Esophagus muscularis mucosa (tissue), 4 donors: ENCODE data around the gene PADI4. TPM values are rescaled to one million over a fixed set of nuclear protein-coding genes. Genes with fewer than 3 reads are reported as not detected.

Source experiments
- DNase-seq: peaks from one replicate; pipeline ENCODE4 v3.0.0-alpha.2; 2017; ENCODE audit errors: extremely low spot score
- H3K27ac ChIP-seq, 4 donors: fragments of 200-600 bp; sonication (generic); replicated peaks in 1 of 4; 1 replicate in 3 of 4; 2 replicates in 1 of 4; pipeline ENCODE4 v1.5.1; 2016 to 2019; ENCODE audit warnings: mild to moderate bottlenecking in 1 of 4
- H3K27me3 ChIP-seq, 4 donors: fragments of 200-600 bp; sonication (generic); one replicate each; pipeline versions ENCODE4 v1.5.1 to v1.6.0; 2016 to 2019
- H3K36me3 ChIP-seq, 4 donors: fragments of 200-600 bp; sonication (generic); one replicate each; pipeline ENCODE4 v1.5.1; 2016 to 2019
- H3K4me1 ChIP-seq, 4 donors: fragments of 200-600 bp; sonication (generic); one replicate each; pipeline ENCODE4 v1.5.1; 2016 to 2019
- H3K4me3 ChIP-seq, 4 donors: fragments of 200-600 bp; sonication (generic); 1 replicate in 2 of 4; 2 replicates in 2 of 4; pipeline ENCODE4 v1.5.1; 2016 to 2019; ENCODE audit warnings: mild to moderate bottlenecking in 4 of 4, moderate library complexity in 1 of 4
- H3K9me3 ChIP-seq, 4 donors: fragments of 200-600 bp; sonication (generic); 1 replicate in 3 of 4; 2 replicates in 1 of 4; pipeline ENCODE4 v1.5.1; 2016 to 2019
- CTCF ChIP-seq, 3 experiments: fragments of 200-600 bp in 2 of 3; fragments of 450-650 bp in 1 of 3; sonication (generic) in 2 of 3; IDR thresholded peaks; one replicate each; pipeline ENCODE4 v1.5.1; 2017 to 2019; ENCODE audit warnings: antibody characterized with exemption in 3 of 3, mild to moderate bottlenecking in 2 of 3, moderate library complexity in 1 of 3
- EP300 ChIP-seq: sonication (generic); formaldehyde crosslinking; IDR thresholded peaks from one replicate; pipeline ENCODE4 v1.6.1; 2017; ENCODE audit warnings: antibody characterized with exemption
- POLR2A ChIP-seq: fragments of 450-650 bp; IDR thresholded peaks from one replicate; pipeline ENCODE4 v1.6.1; 2017; ENCODE audit warnings: antibody characterized with exemption, moderate library complexity, mild to moderate bottlenecking, low read depth
- POLR2AphosphoS5 ChIP-seq, 2 donors: sonication (generic); formaldehyde crosslinking; IDR thresholded peaks; one replicate each; pipeline ENCODE4 v1.6.1; 2017; ENCODE audit warnings: antibody characterized with exemption in 2 of 2
- WGBS: methylation state at CpG from one replicate; pipeline ENCODE4 v1.1.5; 2018; 5-methylcytosine and 5-hydroxymethylcytosine counted together
- intact Hi-C: fragments of 100-400 bp; cut with DNase I; formaldehyde crosslinking; loops from one replicate; pipeline ENCODE4 v1.15.1; 2023
- total RNA-seq, 4 donors: library from RNA; depleted of rRNA; stranded (reverse); fragments of >200 nt; gene quantifications; one replicate each; pipeline versions ENCODE4 v1.1.0 to v1.2.1, GENCODE V29; 2016

Gene PADI4
- total RNA-seq, 4 donors from 2014 or later, result 5.6 TPM; not detected in 3

GRCh38 chr1:17350928-17351446, 43.0 kb downstream of the PADI4 start:
- Histone ChIP-seq H3K4me1 (no peaks in the 10 kb centered on the region), H3K9me3 (no peaks in the 10 kb centered on the region), H3K27ac (no peak overlapping the region), H3K36me3 (no peaks in the 10 kb centered on the region), H3K27me3 (peaks cover 0 to 63% (median 0%) of the 10 kb centered on the region in 4 donors), H3K4me3 (no peak overlapping the region)
- no peak for DNase-seq
- TF ChIP-seq POLR2AphosphoS5 (IDR thresholded peaks at IDR 0.05), result no peak
- TF ChIP-seq CTCF (IDR thresholded peaks at IDR 0.05), result no peak
- TF ChIP-seq POLR2A, result no peak
- no peak for TF ChIP-seq EP300
- intact Hi-C loops, result no loop called here
- WGBS, result 77% methylated on average over 7 of the region's 7 CpGs

GRCh38 chr1:17351598-17352324, 43.8 kb downstream of the PADI4 start:
- Histone ChIP-seq H3K36me3 (no peaks in the 10 kb centered on the region), H3K27ac (no peak overlapping the region), H3K27me3 (peaks cover 0 to 61% (median 0%) of the 10 kb centered on the region in 4 donors), H3K4me3 (no peak overlapping the region), H3K9me3 (no peaks in the 10 kb centered on the region), H3K4me1 (no peaks in the 10 kb centered on the region)
- TF ChIP-seq CTCF (IDR thresholded peaks at IDR 0.05) (no peak), EP300 (no peak), POLR2A (no peak), POLR2AphosphoS5 (IDR thresholded peaks at IDR 0.05) (no peak)
- 80% methylated on average over 8 of the region's 8 CpGs for WGBS
- DNase-seq, result no peak
- intact Hi-C loops, result no loop called here

GRCh38 chr1:17352419-17352909, 44.5 kb downstream of the PADI4 start:
- intact Hi-C loops, result no loop called here
- no peak for DNase-seq
- H3K4me3 ChIP-seq, result no peak overlapping the region
- H3K36me3 ChIP-seq, result no peaks in the 10 kb centered on the region
- no peaks in the 10 kb centered on the region for H3K4me1 ChIP-seq
- H3K27me3 ChIP-seq, result peaks cover 0 to 54% (median 0%) of the 10 kb centered on the region in 4 donors
- no peaks in the 10 kb centered on the region for H3K9me3 ChIP-seq
- WGBS, result 55% methylated on average over 8 of the region's 8 CpGs
- TF ChIP-seq POLR2AphosphoS5 (IDR thresholded peaks at IDR 0.05) (no peak), EP300 (no peak), CTCF (IDR thresholded peaks at IDR 0.05) (no peak), POLR2A (no peak)
- H3K27ac ChIP-seq, result no peak overlapping the region

- intact Hi-C loops, result no loop called here
- 48% methylated on average over 6 of the region's 6 CpGs for WGBS
Measured at GRCh38 chr1:17355898-17356297, 47.9 kb downstream of the PADI4 start.

More at GRCh38 chr1:17355898-17356297, 47.9 kb downstream of the PADI4 start:
- DNase-seq, result no peak
- H3K4me3 ChIP-seq, result no peak overlapping the region
- no peaks in the 10 kb centered on the region for H3K4me1 ChIP-seq
- H3K9me3 ChIP-seq, result no peaks in the 10 kb centered on the region
- TF ChIP-seq POLR2AphosphoS5 (IDR thresholded peaks at IDR 0.05), result no peak
- TF ChIP-seq EP300, result no peak
- no peak for TF ChIP-seq CTCF (IDR thresholded peaks at IDR 0.05)
- no peak for TF ChIP-seq POLR2A
- H3K27me3 ChIP-seq, result peaks cover 0 to 49% (median 0%) of the 10 kb centered on the region in 4 donors
- no peaks in the 10 kb centered on the region for H3K36me3 ChIP-seq
- no peak overlapping the region for H3K27ac ChIP-seq
